Measurements from ENCODE around the gene CTNNA3.
A peak's percentile ranks its signal among the peaks of the same experiment; 100 is the strongest.

The CTNNA3 gene

DNA sequence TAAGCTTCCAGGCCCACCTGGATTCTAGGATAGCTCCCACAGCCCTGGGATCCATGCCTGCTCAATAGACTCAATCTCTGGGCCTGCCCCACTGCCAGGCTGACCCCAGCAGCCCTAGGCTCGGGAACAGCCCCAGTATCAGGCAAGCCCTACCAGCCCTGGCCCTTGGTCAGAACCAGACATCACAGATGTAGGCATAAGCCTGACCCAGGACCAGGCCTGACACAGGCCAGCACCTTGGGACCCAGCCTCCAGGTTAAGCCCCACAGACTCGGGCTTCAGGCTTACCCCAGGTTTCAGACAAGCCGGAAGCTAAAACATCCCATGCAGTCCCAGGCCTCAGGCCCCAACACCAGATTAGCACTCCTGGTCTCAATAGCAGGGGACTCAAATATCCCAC is 1046.4 kb downstream of the CTNNA3 start:
- DNase-seq (ENCODE audit: low spot score) = no peak

DNA sequence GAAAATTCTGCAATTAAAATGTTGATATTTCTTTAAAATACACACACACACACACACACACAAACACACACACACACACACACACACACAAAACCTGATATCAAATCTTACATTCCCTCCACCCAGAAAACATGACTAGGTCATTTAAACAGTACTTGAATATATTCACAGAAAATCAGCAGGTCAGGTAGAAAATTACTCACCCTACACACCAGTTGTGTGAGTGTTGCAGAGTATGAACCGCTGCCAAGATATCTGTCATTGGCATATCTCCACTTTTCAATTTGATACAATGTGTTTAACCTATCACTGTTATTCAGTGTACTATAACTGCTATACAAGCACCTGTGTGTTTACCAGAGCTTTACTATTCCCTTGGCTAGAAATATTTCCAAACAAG is 1053.8 kb downstream of the CTNNA3 start:
- DNase-seq (ENCODE audit: low spot score) = no peak

DNA sequence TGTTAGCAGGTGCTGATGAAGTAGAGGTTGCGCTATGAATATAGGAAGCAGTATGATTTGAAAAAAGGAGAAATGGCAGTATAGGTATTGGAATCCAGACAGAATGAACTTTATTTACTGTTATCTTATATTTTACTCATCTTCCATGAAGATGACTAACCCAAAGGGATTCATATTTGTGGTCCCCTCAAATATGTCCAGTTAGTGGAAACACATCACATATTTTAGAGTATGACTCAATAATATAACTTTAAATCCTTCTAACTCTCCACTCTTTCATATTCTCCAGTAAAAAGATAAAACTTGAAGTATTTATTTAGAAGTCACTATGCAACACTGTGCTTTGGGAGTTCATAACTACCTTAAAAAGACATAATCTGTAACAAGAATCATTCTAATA is 1056.6 kb downstream of the CTNNA3 start:
- DNase-seq (ENCODE audit: low spot score) = no peak

DNA sequence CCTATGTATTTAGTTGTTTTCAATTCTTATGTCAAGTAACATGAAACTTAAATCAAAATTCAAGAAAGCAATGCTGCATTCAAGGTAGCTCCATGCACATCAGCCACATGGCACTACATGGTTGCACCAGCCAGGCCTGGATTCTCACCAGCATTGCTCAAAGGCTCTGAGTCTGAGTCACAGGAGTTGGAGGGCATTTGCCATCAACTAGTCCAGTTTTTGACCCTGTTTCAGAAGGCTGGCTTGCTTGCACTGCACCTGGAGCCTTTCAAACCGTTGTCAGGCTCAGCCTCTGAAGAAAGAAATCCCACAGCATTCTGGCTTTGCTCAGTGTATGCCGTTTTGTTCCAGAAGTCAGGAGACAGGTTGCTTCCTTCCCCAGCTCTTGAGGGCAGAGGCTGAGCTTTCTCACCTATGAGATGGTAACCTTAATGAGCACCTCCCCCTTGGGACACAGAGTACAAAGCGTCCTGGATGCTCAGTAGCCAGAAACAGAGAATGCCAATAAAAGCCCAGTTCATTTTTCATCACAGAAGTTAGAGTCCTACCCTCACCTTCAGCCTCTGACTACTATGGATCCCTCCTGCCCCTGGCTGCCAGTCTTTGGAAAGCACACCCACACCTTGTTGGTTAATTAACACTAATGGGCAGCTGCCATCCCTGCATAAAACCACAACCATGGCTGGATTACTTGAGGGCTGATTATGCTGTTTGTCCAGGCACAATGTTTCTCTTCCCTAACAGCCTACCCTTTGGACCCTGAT is 1058.5 kb downstream of the CTNNA3 start:
- no peak for DNase-seq (ENCODE audit: low spot score)

DNA sequence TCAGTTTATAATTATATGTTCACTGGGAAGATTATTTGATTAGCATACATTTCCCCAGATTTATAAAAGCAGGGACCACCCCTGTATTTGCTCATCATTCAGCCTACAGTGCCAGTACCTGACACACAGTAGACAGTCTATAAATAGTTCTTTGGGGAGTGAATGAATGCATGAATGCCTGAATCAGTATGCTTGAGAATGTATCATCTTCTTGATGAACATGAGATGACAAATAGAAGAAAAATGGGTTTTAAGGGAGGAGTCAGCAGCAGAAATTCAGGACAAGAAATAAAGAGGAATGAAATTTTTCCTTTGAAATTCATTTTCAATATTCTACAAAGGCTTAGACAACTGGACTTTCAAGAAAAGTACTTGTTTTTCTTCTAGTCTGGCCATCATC is 1066.0 kb downstream of the CTNNA3 start:
- DNase-seq (ENCODE audit: low spot score) = no peak

DNA sequence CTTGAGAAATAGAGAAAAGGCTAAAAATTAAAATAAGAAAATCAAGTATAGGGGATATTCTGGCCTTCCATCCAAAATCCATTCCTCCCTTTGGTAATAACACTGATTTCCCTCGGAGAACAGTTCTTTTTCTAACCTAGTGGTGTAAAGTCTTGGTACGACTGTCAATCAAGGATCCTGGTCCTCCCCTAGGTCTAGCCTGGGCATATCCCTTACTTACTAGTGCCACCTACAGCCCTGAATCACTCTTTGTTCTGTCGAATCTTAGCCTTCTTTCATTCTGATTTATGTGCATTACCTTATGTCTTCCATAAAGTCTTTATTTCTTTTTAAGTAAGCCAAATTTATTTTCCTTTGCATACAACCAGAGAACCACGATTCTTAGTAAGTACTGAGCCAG is 1068.8 kb downstream of the CTNNA3 start:
- DNase-seq (ENCODE audit: low spot score) = peak; percentile 4

DNA sequence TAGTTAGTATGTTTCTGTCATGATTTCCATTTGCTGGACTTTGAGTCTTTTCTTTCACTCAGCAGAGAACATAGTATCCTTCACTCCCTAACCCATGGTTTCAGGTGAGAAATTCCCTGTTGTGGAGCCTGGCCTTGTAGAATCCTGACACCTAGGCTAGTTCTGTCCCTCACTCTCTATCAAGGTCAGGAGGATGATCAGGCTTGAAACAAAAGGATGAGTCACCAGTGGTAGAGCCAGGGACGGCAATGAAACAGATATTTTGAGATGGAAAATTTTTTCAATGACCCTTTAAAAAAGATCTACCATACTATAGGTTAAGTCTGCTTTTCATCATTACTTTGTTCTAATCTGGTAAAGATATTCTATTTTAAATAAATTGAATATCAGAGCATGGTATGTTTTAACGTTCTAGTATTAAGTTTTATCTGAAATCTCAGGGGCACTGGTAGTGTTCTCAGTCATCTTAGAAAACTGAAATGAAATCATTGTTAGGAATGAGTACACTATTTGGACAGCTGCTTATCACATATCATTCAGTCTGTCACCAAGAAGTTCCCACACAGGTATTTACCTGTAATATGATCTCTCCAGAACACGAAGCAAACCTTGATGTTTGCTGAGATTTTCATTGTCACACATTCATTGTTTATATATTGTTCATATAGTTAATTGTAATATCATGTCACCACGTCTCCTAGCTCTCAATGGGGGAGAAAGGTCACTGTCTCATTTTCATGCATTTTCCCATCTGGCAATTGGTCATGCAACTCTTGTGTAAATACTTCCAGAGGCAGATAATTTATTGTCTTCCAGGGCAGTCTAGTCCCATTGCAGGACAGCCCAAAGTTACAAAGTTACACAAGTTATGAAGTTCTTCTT is 1070.0 kb downstream of the CTNNA3 start:
- DNase-seq (ENCODE audit: low spot score) = no peak

DNA sequence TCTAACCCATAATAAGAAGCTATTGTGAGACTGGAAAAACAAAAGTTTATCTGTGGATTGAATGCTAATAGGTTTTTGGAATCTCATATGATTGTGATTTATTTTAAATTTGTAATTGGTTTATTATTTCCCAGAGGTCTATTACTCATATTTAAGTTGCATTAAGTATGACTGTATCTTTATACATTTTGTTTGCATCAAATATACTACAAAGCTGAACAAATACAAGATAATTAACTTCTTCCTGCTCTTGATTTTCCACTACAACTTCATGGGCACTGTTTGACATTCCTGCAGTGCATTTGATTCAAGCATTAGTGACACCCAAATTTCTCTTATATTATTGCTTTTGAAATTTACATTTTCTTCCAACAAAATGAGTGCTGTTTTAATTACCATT is 1073.9 kb downstream of the CTNNA3 start:
- peak; percentile 6 for DNase-seq (ENCODE audit: low spot score)

DNA sequence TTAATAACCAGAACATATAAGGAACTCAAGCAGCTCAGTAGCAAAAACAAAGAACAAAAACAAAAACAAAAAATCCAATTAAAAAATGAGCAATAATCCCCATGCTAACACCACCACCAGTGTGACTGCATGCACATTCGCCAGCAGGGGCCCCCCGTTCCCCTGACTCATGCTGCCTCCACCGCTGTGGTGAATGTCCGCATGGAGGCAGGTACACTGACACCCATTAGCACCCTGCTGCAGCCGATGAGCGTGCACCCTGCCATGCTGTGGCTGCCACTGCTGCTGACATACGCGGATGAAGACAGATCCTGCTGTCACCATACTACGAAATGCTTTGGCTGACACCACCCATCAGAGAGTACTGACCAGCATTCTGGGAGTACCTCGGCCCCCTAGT is 1091.8 kb downstream of the CTNNA3 start:
- no peak for DNase-seq (ENCODE audit: low spot score)

DNA sequence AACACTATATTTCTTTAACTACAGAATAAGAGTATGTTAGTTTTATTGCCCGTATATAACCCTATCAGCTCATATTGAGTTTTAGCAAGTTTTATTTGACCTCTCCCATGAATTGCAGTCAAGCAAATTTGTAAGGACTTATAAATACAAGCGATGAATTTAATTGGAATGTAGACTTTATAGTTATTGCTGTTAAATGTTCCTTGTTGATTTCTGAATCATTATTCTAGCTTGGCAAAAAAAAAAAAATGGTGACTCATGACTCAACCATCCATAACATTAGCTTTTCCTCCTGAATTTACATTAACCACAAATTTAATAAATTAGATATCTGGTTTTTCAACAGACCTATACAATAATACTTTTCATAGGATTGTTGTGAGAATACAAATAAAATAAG is 1104.1 kb downstream of the CTNNA3 start:
- DNase-seq (ENCODE audit: low spot score) = no peak

DNA sequence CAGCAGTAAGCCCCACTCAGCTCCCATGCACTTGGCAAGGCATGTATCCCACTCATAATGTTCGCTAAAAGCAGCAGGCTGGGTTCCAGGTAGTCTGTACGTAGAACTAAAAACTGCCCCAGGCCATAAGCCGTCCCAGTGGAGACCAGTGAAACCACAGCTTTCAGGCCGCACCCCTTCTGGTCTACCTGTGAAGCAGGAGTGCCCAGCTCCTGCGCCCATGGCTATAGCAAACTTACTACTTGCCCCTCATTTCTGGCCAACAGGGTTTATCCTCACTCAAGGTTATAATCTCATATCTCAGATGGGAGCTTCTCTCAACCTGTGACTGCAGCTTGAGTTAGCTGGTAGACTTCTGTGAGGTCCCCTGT is 1108.3 kb downstream of the CTNNA3 start:
- DNase-seq (ENCODE audit: low spot score) = no peak

DNA sequence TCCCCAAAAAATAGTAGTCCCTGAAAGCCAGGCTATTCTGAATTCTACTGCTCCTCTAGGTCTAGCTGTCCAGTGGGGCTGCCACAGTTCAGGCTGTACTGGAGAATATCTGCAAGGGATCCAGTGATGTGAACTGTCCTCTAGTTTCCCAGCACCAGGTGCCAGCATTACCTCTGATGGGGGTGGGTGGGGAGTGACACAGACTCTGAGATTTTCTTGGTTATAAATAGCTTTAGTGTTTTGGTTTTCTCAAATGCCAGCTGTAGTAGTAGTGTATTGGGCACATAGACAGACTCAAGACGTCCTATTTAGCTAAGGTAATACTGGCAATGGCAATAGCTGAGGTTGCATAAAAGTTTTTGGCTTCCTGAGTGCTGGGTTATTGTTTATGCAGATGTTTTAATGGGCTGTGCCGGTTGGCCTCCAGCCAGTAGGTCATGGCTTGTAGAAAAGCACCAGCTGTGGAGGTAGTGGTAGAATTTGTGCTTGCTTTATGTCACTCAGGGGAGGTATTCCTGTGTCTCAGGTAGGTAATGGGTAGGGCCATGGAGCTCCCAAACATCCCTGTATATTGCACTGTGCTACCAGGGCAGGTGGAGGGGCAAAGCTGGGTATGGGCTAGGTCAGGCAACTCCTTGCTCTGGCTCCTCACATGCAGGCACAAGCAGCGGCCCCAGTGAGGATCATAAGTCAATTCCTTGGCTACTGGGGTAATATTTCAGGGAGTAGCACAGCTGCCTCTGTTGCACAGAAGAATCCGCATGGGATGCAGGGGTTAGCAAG is 1108.9 kb downstream of the CTNNA3 start:
- no peak for DNase-seq (ENCODE audit: low spot score)

DNA sequence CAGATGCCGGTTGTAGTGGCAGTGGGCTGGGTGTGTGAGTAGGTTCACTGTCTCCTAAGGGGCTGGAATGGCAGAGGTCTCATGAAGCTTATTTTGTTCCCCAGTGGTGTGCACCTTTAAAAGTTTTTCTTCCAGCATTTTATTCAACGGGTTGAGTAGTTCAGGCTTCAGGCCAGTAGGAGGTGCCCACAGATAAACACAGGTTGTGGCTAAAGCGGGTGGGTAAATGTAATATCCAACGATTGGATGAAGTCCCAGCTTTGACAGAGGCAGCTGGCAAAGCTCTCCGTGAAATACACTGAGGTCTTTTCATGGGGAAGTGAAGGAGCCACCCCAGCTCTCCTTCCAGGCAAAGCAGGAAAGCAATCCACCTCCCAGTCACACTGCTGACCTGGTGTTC is 1109.9 kb downstream of the CTNNA3 start:
- DNase-seq (ENCODE audit: low spot score) = no peak

DNA sequence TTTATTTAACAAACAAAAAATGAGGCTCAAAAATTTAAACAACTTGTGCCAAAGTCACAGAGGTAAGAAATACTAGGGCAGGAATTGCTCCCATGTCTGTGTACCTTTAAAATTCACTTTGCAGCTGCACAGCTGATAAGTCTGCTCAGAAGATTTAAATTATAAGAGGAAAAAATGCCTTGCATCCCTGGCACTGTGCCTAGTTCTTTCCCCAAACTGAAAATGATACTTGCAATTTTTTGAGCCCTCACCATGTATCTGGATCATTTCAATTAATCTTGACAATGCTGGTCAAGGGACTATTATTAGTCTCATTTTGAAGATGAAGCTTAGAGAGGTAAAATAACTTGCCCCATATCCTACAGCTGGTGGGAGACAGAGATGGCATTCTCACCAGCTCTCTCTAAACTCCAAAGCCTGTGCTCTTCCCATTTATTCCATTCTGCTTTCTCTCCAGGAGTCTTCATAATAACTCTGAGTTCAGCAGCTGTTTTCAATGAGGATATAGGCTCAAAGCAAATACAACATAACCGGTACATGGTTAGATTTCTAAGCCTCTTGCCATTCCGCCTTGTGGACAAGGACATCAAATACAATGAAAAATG is 1120.6 kb downstream of the CTNNA3 start:
- no peak for DNase-seq (ENCODE audit: low spot score)

DNA sequence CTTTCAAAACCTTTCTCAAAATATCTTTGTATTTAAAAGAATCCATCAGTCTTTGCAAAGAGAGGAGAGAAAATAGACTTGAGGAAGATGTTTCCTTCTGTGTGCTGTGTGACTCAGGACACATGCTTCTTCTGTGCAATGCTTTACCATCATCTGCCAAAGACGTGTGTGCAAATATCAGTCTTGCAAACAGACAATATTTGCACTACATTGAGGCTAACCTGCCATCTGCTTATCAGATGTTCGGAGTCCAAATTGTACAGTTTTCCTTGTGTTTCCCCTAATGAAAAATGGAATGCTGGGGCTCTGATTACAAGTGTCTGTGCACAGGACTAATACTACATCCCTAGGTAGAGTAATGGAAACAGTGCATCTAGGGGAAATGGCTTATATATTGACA is 1123.3 kb downstream of the CTNNA3 start:
- no peak for DNase-seq (ENCODE audit: low spot score)

DNA sequence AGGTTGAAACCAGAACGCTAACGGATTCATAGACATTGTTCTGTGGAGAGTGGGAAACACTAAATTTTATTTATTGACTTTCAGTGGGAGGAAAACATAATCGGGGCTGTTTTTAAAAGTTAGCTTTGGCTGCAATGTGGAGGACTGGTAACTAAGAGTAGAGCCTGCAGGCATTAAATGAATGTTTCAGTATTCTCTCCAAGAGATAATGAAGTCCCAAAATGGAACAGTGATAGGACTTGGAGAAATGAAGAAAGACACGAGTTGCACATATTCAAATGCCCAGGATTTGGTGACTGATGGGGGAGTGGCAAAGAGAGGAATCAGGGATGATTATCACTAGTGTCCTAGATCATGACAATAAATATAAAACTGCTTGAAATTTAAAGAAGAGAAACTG is 1130.0 kb downstream of the CTNNA3 start:
- no peak for DNase-seq (ENCODE audit: low spot score)

DNA sequence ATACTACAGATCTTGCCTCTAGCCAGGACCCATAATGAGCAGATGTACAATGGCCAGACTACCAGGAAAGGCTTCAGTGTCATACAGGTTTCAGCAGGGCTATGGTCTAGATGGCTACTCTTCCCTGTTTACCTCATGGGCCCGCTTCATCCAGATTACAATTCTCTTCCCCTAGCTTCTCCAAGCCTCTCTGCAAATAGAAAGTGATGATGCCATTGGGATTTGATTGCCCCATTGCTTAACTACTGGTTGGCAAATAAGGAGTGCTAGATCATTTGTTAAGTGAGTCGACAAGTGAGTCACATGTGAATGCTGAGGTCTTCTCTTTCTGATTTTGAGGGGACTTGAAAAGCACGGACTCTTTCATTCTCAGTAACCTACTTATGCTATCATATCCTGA is 1131.7 kb downstream of the CTNNA3 start:
- DNase-seq (ENCODE audit: low spot score) = no peak

DNA sequence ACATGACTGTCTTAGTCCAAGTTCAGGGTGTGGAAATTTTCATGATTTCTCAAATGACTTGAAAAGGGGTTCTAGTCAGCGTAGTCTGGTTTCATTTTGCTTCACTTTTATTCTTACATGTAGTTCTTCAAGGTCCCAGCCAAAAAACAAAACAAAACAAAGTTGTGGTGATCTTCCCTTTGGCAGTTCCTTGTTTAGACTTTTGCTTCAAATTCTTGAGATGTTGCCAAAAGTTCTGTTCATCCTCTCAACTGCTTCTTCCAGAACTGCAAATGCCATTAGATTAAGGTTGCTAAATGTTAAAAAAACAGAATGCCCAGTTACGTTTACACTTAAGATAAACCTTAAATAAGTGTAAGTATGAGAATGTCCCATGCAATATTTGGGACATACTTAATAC is 1140.9 kb downstream of the CTNNA3 start:
- DNase-seq (ENCODE audit: low spot score) = no peak

DNA sequence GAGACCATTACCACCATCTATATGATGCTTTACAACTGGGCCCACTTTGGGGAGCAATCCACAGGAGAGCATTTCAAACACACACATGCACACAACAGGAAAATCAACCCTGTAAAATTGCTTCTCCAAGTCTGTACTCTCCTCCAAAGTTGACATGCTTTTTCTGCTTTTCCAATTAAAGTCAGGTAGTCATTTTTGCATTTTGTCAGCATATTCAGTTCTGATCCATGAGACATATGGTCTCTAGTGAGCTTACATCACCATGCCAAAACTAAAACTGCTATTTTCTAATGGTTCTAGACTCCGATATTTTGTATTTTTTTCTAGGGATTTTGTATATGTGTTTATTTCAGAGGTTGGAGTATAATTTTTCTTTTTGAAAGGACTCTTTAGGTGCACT is 1143.7 kb downstream of the CTNNA3 start:
- no peak for DNase-seq (ENCODE audit: low spot score)

DNA sequence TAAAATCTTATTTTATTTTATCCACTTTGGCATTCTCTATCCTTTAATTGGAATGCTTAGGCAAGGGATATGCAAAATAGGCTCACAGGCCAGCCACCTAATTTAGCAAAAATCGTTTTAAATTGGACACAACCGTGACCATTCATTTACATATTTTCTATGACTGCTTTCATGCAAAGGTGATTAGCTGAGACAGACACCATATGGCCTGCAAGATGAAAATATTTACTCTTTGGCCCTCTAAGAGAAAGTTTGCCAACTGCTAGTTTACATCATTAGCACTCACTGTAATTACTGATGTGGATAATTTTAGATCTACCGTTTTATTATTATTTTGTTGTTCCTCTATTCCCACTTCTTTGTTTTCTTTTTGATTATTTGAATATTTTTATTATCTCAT is 1145.6 kb downstream of the CTNNA3 start:
- no peak for DNase-seq (ENCODE audit: low spot score)

DNA sequence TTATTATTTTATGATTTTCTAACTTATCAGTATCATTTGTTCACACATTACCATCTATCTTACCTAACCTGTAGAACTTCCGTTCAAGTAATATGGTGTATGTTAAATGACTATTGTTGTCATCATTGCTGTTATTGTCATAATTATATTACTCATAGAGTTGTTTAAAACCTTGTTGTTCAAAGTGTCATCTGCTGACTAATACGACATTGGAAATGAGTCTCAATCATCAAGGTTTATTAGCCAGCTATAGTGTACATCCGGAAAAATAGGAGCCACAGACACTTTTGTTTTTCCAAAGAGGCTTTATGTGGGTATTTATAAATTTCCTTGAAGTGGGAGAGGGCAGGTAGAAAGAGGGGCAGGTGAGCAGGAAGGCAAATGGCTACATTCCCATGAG is 1157.1 kb downstream of the CTNNA3 start:
- no peak for DNase-seq (ENCODE audit: low spot score)

DNA sequence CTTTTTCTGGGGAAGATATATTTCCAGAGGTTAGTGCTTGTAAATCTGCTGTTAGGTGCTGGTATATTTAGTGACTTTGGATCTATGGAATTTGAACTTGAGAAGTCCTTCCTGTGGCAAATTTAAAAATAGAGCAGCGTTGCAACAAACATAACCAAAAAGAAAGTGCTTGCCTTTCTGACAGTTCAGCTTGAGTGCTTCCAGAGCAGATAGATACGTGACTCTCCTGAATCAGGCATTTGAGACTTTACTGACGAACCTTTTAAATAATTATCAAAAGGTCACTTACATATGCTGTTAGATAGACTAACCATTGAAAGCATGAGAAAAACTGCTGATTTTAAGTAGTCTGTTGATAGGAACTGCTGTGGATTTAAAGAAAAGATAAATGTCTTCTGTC is 1157.6 kb downstream of the CTNNA3 start:
- DNase-seq (ENCODE audit: low spot score) = no peak
